ENCODE data around the gene RRAGD. TPM values are rescaled to one million over a fixed set of nuclear protein-coding genes. Genes with fewer than 3 reads are reported as not detected.

The RRAGD gene
- total and polyA plus RNA-seq, 2 experiments from 2014 or later: 11.8 to 28.1 TPM

GRCh38 chr6:89388846-89389245 is 23.2 kb downstream of the RRAGD start:
- Histone ChIP-seq H3K9me2 (replicated peaks; ENCODE audit: insufficient read depth) (no peaks in the 10 kb centered on the region), H4K20me1 (ENCODE audit: insufficient read depth, poor library complexity, severe bottlenecking) (no peaks in the 10 kb centered on the region), H3K4me3 (no peak overlapping the region), H3K4me1 (ENCODE audit: insufficient read depth) (no peaks in the 10 kb centered on the region), H3K4me2 (no peak overlapping the region), H3K9me3 (ENCODE audit: low read depth) (no peaks in the 10 kb centered on the region), H3K36me3 (replicated peaks; ENCODE audit: insufficient read depth, low read depth) (no peaks in the 10 kb centered on the region), H3K79me2 (no peaks in the 10 kb centered on the region), H2AFZ (no peak overlapping the region), H3K27ac (no peak overlapping the region), H3K27me3 (no peaks in the 10 kb centered on the region)
- no peak for TF ChIP-seq EZH2 (IDR thresholded peaks at IDR 0.05; ENCODE audit: borderline replicate concordance)
- TF ChIP-seq CTCF (IDR thresholded peaks at IDR 0.05; ENCODE audit: poor library complexity): no peak
- TF ChIP-seq EZH2phosphoT487 (IDR thresholded peaks at IDR 0.05; ENCODE audit: low read depth, severe bottlenecking, unreplicated experiment): no peak
- 87% methylated on average over 6 of the region's 6 CpGs for WGBS (ENCODE audit: low lambda C conversion rate, missing lambda C conversion rate)
- no peak for DNase-seq (ENCODE audit: low spot score)

DNA sequence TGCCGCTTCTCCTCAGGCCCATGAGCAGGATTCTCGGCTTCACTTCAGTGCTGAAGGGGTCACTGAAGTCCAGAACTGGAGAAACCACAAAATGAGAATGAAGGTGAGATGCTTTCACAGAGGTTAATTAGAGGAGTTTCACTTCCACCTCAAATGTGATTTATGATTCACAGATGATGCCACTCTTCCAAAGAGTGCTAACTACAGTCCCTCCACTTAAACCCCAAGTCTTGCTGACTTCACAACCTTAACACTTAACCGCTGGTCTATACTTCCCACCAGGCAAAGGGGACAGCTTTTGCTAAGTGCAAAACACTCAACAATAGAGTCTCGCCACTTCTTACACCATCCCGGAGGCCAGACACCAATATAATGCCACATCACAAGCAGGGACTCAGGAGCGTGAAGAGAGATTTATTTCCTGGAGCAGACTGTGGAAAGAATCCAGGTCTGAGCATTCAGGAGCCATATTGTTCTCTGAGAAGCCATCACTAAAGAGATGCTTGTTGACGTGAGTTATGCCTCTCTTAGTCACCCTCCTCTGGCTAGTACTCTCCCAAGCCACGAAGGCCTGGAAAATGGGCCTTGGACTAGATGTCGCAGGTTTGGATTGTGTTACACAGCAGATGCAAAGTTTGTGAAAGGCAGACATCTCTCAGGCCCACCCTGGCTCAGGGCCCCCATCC is 24.4 kb downstream of the RRAGD start:
- TF ChIP-seq EZH2 (IDR thresholded peaks at IDR 0.05; ENCODE audit: borderline replicate concordance) (no peak), EZH2phosphoT487 (IDR thresholded peaks at IDR 0.05; ENCODE audit: low read depth, severe bottlenecking, unreplicated experiment) (no peak), CTCF (IDR thresholded peaks at IDR 0.05; ENCODE audit: poor library complexity) (no peak)
- Histone ChIP-seq H3K4me1 (ENCODE audit: insufficient read depth) (no peaks in the 10 kb centered on the region), H3K9me3 (ENCODE audit: low read depth) (no peaks in the 10 kb centered on the region), H3K27me3 (no peaks in the 10 kb centered on the region), H3K27ac (no peak overlapping the region), H3K4me2 (no peak overlapping the region), H3K79me2 (no peaks in the 10 kb centered on the region), H3K36me3 (replicated peaks; ENCODE audit: insufficient read depth, low read depth) (no peaks in the 10 kb centered on the region), H4K20me1 (ENCODE audit: insufficient read depth, poor library complexity, severe bottlenecking) (no peaks in the 10 kb centered on the region), H2AFZ (no peak overlapping the region), H3K9me2 (replicated peaks; ENCODE audit: insufficient read depth) (no peaks in the 10 kb centered on the region), H3K4me3 (no peak overlapping the region)
- WGBS (ENCODE audit: low lambda C conversion rate, missing lambda C conversion rate): 92% methylated on average over 9 of the region's 9 CpGs
- no peak for DNase-seq (ENCODE audit: low spot score)

DNA sequence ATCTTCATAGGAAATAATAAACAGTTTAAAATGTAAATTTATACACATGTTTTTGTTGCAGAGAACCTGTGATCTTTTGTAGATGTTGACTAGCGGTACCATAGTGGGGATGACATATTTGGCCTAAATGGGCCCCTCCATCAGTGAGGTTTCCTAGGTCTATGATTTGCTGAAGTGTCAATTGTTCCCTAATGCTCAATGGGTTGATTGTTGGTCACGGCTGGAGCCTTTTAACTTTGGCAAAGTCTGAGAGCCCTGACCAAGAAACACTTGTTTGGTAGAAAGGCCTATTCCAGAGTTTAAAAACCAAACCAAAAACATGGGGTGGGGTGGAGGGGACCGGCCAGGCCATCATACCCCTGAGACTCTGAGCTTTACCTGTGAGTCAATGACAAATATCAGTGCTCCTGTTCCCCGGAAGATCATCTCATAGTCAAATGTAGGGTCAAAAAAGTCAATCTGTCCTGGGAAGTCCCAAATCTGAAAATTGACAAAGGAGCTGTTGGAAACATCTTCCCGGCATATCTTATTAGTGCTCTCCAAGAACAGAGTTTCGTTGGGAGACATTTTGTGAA is 25.1 kb downstream of the RRAGD start:
- WGBS (ENCODE audit: low lambda C conversion rate, missing lambda C conversion rate): 96% methylated on average over 6 of the region's 6 CpGs
- H3K4me1 ChIP-seq (ENCODE audit: insufficient read depth): no peaks in the 10 kb centered on the region

More for the DNA sequence above, 25.1 kb downstream of the RRAGD start:
- no peak overlapping the region for H3K4me3 ChIP-seq
- no peak overlapping the region for H2AFZ ChIP-seq
- no peak for DNase-seq (ENCODE audit: low spot score)
- H4K20me1 ChIP-seq (ENCODE audit: insufficient read depth, poor library complexity, severe bottlenecking): no peaks in the 10 kb centered on the region
- H3K79me2 ChIP-seq: no peaks in the 10 kb centered on the region
- H3K27ac ChIP-seq: no peak overlapping the region
- H3K9me3 ChIP-seq (ENCODE audit: low read depth): no peaks in the 10 kb centered on the region
- no peak for TF ChIP-seq CTCF (IDR thresholded peaks at IDR 0.05; ENCODE audit: poor library complexity)
- TF ChIP-seq EZH2phosphoT487 (IDR thresholded peaks at IDR 0.05; ENCODE audit: low read depth, severe bottlenecking, unreplicated experiment): no peak
- TF ChIP-seq EZH2 (IDR thresholded peaks at IDR 0.05; ENCODE audit: borderline replicate concordance): no peak
- no peaks in the 10 kb centered on the region for H3K9me2 ChIP-seq (replicated peaks; ENCODE audit: insufficient read depth)
- no peaks in the 10 kb centered on the region for H3K36me3 ChIP-seq (replicated peaks; ENCODE audit: insufficient read depth, low read depth)
- no peak overlapping the region for H3K4me2 ChIP-seq
- H3K27me3 ChIP-seq: no peaks in the 10 kb centered on the region

Measured in hepatocyte (in vitro differentiated cells).